Measurements from ENCODE around the gene MTF2.

The MTF2 gene

DNA sequence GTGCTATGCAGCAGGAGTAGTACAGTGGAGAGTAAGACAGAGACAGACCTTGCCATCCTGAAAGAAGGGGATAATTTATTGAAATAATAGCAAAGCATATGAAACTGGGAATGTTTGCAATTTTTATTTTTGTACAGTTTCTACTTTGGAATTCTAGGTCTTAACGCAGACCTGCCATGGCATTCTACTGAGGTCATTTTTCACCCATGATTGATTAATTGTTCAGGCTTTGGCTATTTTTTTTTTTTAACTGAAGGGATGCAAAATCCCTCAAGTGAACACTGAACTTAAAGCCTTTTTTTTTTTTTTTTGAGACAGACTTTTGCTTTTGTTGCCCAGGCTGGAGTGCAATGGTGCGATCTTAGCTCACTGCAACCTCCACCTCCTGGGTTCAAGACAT, 27.1 kb downstream of the MTF2 start:
- Histone ChIP-seq H3K27ac (no peak overlapping the region), H3K27me3 (replicated peaks) (no peaks in the 10 kb centered on the region), H3K36me3 (replicated peaks) (no peaks in the 10 kb centered on the region), H3K4me3 (ENCODE audit: low read depth, low read length) (no peak overlapping the region)
- in situ Hi-C loops (cut with HindIII; ENCODE audit: low pct_ligation_motif_present, low sequenced_read_pairs), result no loop called here
- DNase-seq, result no peak
- no peak for TF ChIP-seq CTCF (IDR thresholded peaks at IDR 0.05; ENCODE audit: low read depth, low read length, missing control alignments)

- H3K4me3 ChIP-seq (ENCODE audit: low read depth, low read length), result no peak overlapping the region
- in situ Hi-C loops (cut with HindIII; ENCODE audit: low pct_ligation_motif_present, low sequenced_read_pairs), result no loop called here
- no peak for DNase-seq
- no peaks in the 10 kb centered on the region for H3K36me3 ChIP-seq (replicated peaks)
- H3K27ac ChIP-seq, result no peak overlapping the region
- no peaks in the 10 kb centered on the region for H3K27me3 ChIP-seq (replicated peaks)
- TF ChIP-seq CTCF (IDR thresholded peaks at IDR 0.05; ENCODE audit: low read depth, low read length, missing control alignments), result no peak
Observed at GRCh38 chr1:93107395-93107794, 28.3 kb downstream of the MTF2 start.

DNA sequence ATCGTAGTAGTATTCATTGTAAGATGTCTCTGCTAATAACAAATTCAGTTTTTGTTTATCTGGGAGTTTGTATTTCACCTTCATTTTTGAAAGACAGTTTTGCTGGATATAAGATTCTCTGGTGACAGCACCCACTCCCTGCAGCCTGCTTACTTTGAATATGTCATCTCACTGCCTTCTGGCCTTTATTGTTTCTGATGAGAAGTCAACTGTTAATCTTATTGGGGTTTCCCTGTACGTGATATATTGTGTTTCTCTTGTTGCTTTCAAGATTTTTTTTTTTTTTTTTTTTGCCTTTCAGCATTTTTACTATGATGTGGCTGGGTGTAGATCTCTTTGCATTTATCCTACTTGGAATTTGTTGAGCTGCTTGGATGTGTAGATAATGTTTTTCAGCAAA, 29.3 kb downstream of the MTF2 start:
- no peak for DNase-seq
- Histone ChIP-seq H3K36me3 (replicated peaks) (no peaks in the 10 kb centered on the region), H3K4me3 (ENCODE audit: low read depth, low read length) (no peak overlapping the region), H3K27me3 (replicated peaks) (no peaks in the 10 kb centered on the region), H3K27ac (no peak overlapping the region)
- in situ Hi-C loops (cut with HindIII; ENCODE audit: low pct_ligation_motif_present, low sequenced_read_pairs), result no loop called here
- TF ChIP-seq CTCF (IDR thresholded peaks at IDR 0.05; ENCODE audit: low read depth, low read length, missing control alignments), result no peak

DNA sequence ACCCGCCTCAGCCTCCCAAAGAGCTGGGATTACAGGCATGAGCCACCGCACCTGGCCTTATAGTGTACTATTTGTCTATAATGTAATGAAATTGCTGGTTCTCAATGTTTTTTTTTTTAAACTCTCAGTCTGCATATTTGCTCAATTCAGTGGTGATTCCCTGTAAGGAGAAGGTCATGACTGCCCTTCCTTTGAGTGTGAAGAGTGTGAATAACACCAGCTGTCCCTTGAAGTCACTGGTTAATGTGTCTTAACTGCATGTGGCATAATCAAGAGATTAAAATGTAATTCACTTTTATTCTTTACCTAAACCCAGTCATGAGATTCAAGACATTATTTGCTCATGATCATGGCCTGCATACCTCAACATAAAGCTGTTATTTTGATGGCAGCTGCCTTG, 30.5 kb downstream of the MTF2 start:
- H3K36me3 ChIP-seq (replicated peaks), result no peaks in the 10 kb centered on the region
- DNase-seq, result no peak
- TF ChIP-seq CTCF (IDR thresholded peaks at IDR 0.05; ENCODE audit: low read depth, low read length, missing control alignments), result no peak
- no peak overlapping the region for H3K27ac ChIP-seq
- no peak overlapping the region for H3K4me3 ChIP-seq (ENCODE audit: low read depth, low read length)
- in situ Hi-C loops (cut with HindIII; ENCODE audit: low pct_ligation_motif_present, low sequenced_read_pairs), result no loop called here
- H3K27me3 ChIP-seq (replicated peaks), result no peaks in the 10 kb centered on the region

- TF ChIP-seq CTCF (IDR thresholded peaks at IDR 0.05; ENCODE audit: low read depth, low read length, missing control alignments), result no peak
- H3K4me3 ChIP-seq (ENCODE audit: low read depth, low read length), result no peak overlapping the region
- in situ Hi-C loops (cut with HindIII; ENCODE audit: low pct_ligation_motif_present, low sequenced_read_pairs), result no loop called here
- H3K27me3 ChIP-seq (replicated peaks), result no peaks in the 10 kb centered on the region
- H3K36me3 ChIP-seq (replicated peaks), result no peaks in the 10 kb centered on the region
- H3K27ac ChIP-seq, result no peak overlapping the region
- DNase-seq, result no peak
Observed at GRCh38 chr1:93111065-93111464, 32.0 kb downstream of the MTF2 start.

GRCh38 chr1:93111561-93111960, 32.5 kb downstream of the MTF2 start:
- TF ChIP-seq CTCF (IDR thresholded peaks at IDR 0.05; ENCODE audit: low read depth, low read length, missing control alignments), result no peak
- DNase-seq, result no peak
- Histone ChIP-seq H3K27me3 (replicated peaks) (no peaks in the 10 kb centered on the region), H3K4me3 (ENCODE audit: low read depth, low read length) (no peak overlapping the region), H3K36me3 (replicated peaks) (peaks cover 2% of the 10 kb centered on the region), H3K27ac (no peak overlapping the region)
- in situ Hi-C loops (cut with HindIII; ENCODE audit: low pct_ligation_motif_present, low sequenced_read_pairs), result no loop called here
